DND-41 (cell line): ENCODE results near the gene PCDH8.

Source experiments
- ATAC-seq: fragments of 200-7000 bp; cut with Tn5 transposase; 3 replicates; pipeline ENCODE4 v1.9.1; 2021; ENCODE audit warnings: low read depth; ENCODE audit not compliant: insufficient read depth
- DNase-seq: peaks from one replicate; pipeline ENCODE4 v3.0.0-alpha.2; 2020
- H2AFZ ChIP-seq: 2 replicates; pipeline ENCODE4 v1.6.0; 2012; ENCODE audit warnings: low read depth, low read length
- H3K27ac ChIP-seq: 2 replicates; pipeline ENCODE4 v1.5.1; 2012; ENCODE audit warnings: low read length, inconsistent platforms
- H3K27me3 ChIP-seq: fragments of 200-600 bp; sonication (generic); 2 replicates; pipeline ENCODE4 v1.6.0; 2012; ENCODE audit warnings: low read length, mild to moderate bottlenecking, inconsistent platforms; ENCODE audit not compliant: insufficient read depth, poor library complexity
- H3K36me3 ChIP-seq: 2 replicates; pipeline ENCODE4 v1.5.1; 2012; ENCODE audit warnings: low read length, inconsistent platforms; ENCODE audit not compliant: insufficient read depth
- H3K4me1 ChIP-seq: 2 replicates; pipeline ENCODE4 v1.5.1; 2012; ENCODE audit warnings: mild to moderate bottlenecking, low read length; ENCODE audit not compliant: insufficient read depth
- H3K4me2 ChIP-seq: 2 replicates; pipeline ENCODE4 v1.6.0; 2012; ENCODE audit warnings: mild to moderate bottlenecking, moderate library complexity, low read length, inconsistent platforms; ENCODE audit not compliant: insufficient read depth
- H3K4me3 ChIP-seq, 2 experiments: fragments of 200-600 bp in 1 of 2; shearing (Covaris generic) in 1 of 2; 2 replicates each; pipeline ENCODE4 v1.5.1; 2012 to 2016; ENCODE audit warnings: inconsistent platforms in 2 of 2, low read length in 2 of 2, mild to moderate bottlenecking in 2 of 2, low read depth in 1 of 2, moderate library complexity in 1 of 2
- H3K79me2 ChIP-seq: 2 replicates; pipeline ENCODE4 v1.6.0; 2012; ENCODE audit warnings: low read length, inconsistent platforms; ENCODE audit not compliant: insufficient read depth
- H3K9ac ChIP-seq: 2 replicates; pipeline ENCODE4 v1.6.0; 2012; ENCODE audit warnings: low read depth, mild to moderate bottlenecking, inconsistent platforms, low read length, moderate library complexity
- H3K9me3 ChIP-seq: 2 replicates; pipeline ENCODE4 v1.5.1; 2012; ENCODE audit warnings: low read length, moderate library complexity, mild to moderate bottlenecking, inconsistent platforms; ENCODE audit not compliant: insufficient read depth, severe bottlenecking
- H4K20me1 ChIP-seq: 2 replicates; pipeline ENCODE4 v1.6.0; 2012; ENCODE audit warnings: low read length; ENCODE audit not compliant: insufficient read depth
- CTCF ChIP-seq: IDR thresholded peaks from 2 replicates; pipeline ENCODE4 v1.5.1; 2012; ENCODE audit warnings: borderline replicate concordance, low read length, moderate library complexity, mild to moderate bottlenecking; ENCODE audit not compliant: poor library complexity, severe bottlenecking; ENCODE audit errors: extremely low read depth
- EZH2 ChIP-seq: IDR thresholded peaks from 3 replicates; pipeline ENCODE4 v1.6.1; 2012; ENCODE audit warnings: borderline replicate concordance, low read depth, mild to moderate bottlenecking, moderate library complexity, low read length, inconsistent platforms; ENCODE audit not compliant: severe bottlenecking

Gene PCDH8

GRCh38 chr13:52884429-52885010 lies 36.1 kb upstream of the PCDH8 start:
- no peak for TF ChIP-seq EZH2
- TF ChIP-seq CTCF, result no peak
- no peaks in the 10 kb centered on the region for H3K79me2 ChIP-seq
- DNase-seq (no peak), ATAC-seq (no peak)
- H3K36me3 ChIP-seq, result no peaks in the 10 kb centered on the region
- H3K4me1 ChIP-seq, result 0 out of 2 replicates have a peak, but pooled peaks cover 3% of the 10 kb centered on the region
- H2AFZ ChIP-seq, result no peak overlapping the region
- H3K27ac ChIP-seq, result no peak overlapping the region
- H3K9me3 ChIP-seq, result no peaks in the 10 kb centered on the region
- H3K4me2 ChIP-seq, result no peak overlapping the region
- no peaks in the 10 kb centered on the region for H3K27me3 ChIP-seq
- no peak overlapping the region for H3K4me3 ChIP-seq
- H4K20me1 ChIP-seq, result no peaks in the 10 kb centered on the region
- H3K9ac ChIP-seq, result no peak overlapping the region

GRCh38 chr13:52882785-52883184 lies 34.3 kb upstream of the PCDH8 start:
- no peaks in the 10 kb centered on the region for H3K36me3 ChIP-seq
- no peak for TF ChIP-seq CTCF
- no peak for TF ChIP-seq EZH2
- H3K27ac ChIP-seq, result no peak overlapping the region
- H3K4me1 ChIP-seq, result 0 out of 2 replicates have a peak, but pooled peaks cover 3% of the 10 kb centered on the region
- H3K4me3 ChIP-seq, result no peak overlapping the region
- H3K9me3 ChIP-seq, result no peaks in the 10 kb centered on the region
- ATAC-seq, result no peak
- no peak overlapping the region for H3K9ac ChIP-seq
- no peaks in the 10 kb centered on the region for H4K20me1 ChIP-seq
- no peaks in the 10 kb centered on the region for H3K79me2 ChIP-seq
- H3K27me3 ChIP-seq, result no peaks in the 10 kb centered on the region
- no peak overlapping the region for H3K4me2 ChIP-seq
- no peak overlapping the region for H2AFZ ChIP-seq
- DNase-seq, result no peak

GRCh38 chr13:52879950-52880741 lies 31.7 kb upstream of the PCDH8 start:
- no peak overlapping the region for H3K4me2 ChIP-seq
- H3K9ac ChIP-seq, result no peak overlapping the region

GRCh38 chr13:52878831-52879230 lies 30.4 kb upstream of the PCDH8 start:
- no peaks in the 10 kb centered on the region for H3K36me3 ChIP-seq
- no peaks in the 10 kb centered on the region for H4K20me1 ChIP-seq
- peaks cover 20% of the 10 kb centered on the region for H3K9me3 ChIP-seq
- no peak overlapping the region for H2AFZ ChIP-seq
- no peak overlapping the region for H3K4me3 ChIP-seq
- no peaks in the 10 kb centered on the region for H3K27me3 ChIP-seq
- DNase-seq (no peak), ATAC-seq (no peak)
- no peak overlapping the region for H3K9ac ChIP-seq
- no peak overlapping the region for H3K4me2 ChIP-seq
- H3K27ac ChIP-seq, result no peak overlapping the region
- TF ChIP-seq CTCF, result no peak
- no peak for TF ChIP-seq EZH2
- H3K4me1 ChIP-seq, result 0 out of 2 replicates have a peak, but pooled peaks cover under 1% of the 10 kb centered on the region
- H3K79me2 ChIP-seq, result no peaks in the 10 kb centered on the region

More at GRCh38 chr13:52879950-52880741, 31.7 kb upstream of the PCDH8 start:
- H3K79me2 ChIP-seq, result no peaks in the 10 kb centered on the region
- no peaks in the 10 kb centered on the region for H3K36me3 ChIP-seq
- DNase-seq, result no peak
- no peak for TF ChIP-seq EZH2
- H2AFZ ChIP-seq, result no peak overlapping the region
- no peaks in the 10 kb centered on the region for H4K20me1 ChIP-seq
- H3K4me1 ChIP-seq, result 0 out of 2 replicates have a peak, but pooled peaks cover 3% of the 10 kb centered on the region
- H3K27ac ChIP-seq, result no peak overlapping the region
- peaks cover 9% of the 10 kb centered on the region for H3K9me3 ChIP-seq
- ATAC-seq, result no peak
- H3K4me3 ChIP-seq, result no peak overlapping the region
- H3K27me3 ChIP-seq, result no peaks in the 10 kb centered on the region
